HepG2 (cell line): ENCODE measurements around the gene KCNE4. TPM values are rescaled to one million over a fixed set of nuclear protein-coding genes. Genes with fewer than 3 reads are reported as not detected.

Experiments used
- ATAC-seq: fragments of 200-7000 bp; cut with Tn5 transposase; 3 replicates; pipeline ENCODE4 v1.9.1; 2020; ENCODE audit warnings: mild to moderate bottlenecking, moderate library complexity
- BruUV-seq: library from RNA; stranded (reverse); fragments of 400-500 nt; replicated peaks from 2 replicates; lab custom pipeline; 2021; lab: Mats Ljungman, UMichigan
- CTCF ChIA-PET: fragments of 300-600 bp; formaldehyde crosslinking; extraction: SDS; loops from one replicate; lab custom pipeline; 2021; ENCODE audit warnings: low total read pairs, inconsistent platforms, low intra/inter-chr PET ratio; lab: Yijun Ruan, JAX
- POLR2A ChIA-PET: fragments of 350-600 bp; sonication (Branson Sonifier 250); formaldehyde crosslinking; loops from one replicate; lab custom pipeline; 2020; ENCODE audit warnings: antibody characterized with exemption, inconsistent platforms; lab: Yijun Ruan, JAX
- DNase-seq: peaks from one replicate; pipeline ENCODE4 v3.0.0-alpha.2; 2015; ENCODE audit warnings: low spot score
- FAIRE-seq: peaks from 3 replicates; lab custom pipeline; 2011; peaks lifted over from hg19 to GRCh38; lab: Jason Lieb, UNC
- H2AFZ ChIP-seq: one replicate; pipeline ENCODE4 v1.6.1; 2011; ENCODE audit warnings: low read length, inconsistent platforms
- H3K27ac ChIP-seq: fragments of 300-600 bp; 3 replicates; pipeline ENCODE4 v1.8.0; 2011; ENCODE audit warnings: mixed run types, mild to moderate bottlenecking, mixed read lengths, low read length, inconsistent platforms; ENCODE audit not compliant: insufficient read depth; ENCODE audit errors: extremely low read length
- H3K27me3 ChIP-seq, 2 experiments: fragments of 200-600 bp in 1 of 2; 2 replicates in 1 of 2; 3 replicates in 1 of 2; pipeline versions ENCODE4 v1.6.0 to v1.8.0; 2011; ENCODE audit warnings: low read length in 2 of 2, mild to moderate bottlenecking in 2 of 2, moderate library complexity in 2 of 2, inconsistent platforms in 1 of 2; ENCODE audit not compliant: insufficient read depth in 2 of 2, control insufficient read depth in 1 of 2
- H3K36me3 ChIP-seq, 2 experiments: fragments of 200-600 bp in 1 of 2; replicated peaks in 1 of 2; 2 replicates in 1 of 2; 3 replicates in 1 of 2; pipeline versions ENCODE4 v1.5.1 to v1.8.0; 2011; ENCODE audit warnings: low read length in 2 of 2, inconsistent platforms in 1 of 2; ENCODE audit not compliant: insufficient read depth in 2 of 2, control insufficient read depth in 1 of 2
- H3K4me1 ChIP-seq: 2 replicates; pipeline ENCODE4 v1.5.1; 2012; ENCODE audit warnings: low read length, inconsistent platforms; ENCODE audit not compliant: insufficient read depth
- H3K4me2 ChIP-seq: 2 replicates; pipeline ENCODE4 v1.6.0; 2011; ENCODE audit warnings: low read depth, low read length, inconsistent platforms
- H3K4me3 ChIP-seq, 3 experiments: fragments of 200-600 bp in 1 of 3; sonication (generic), shearing (Covaris generic) in 1 of 3; replicated peaks in 1 of 3; 2 replicates each; pipeline ENCODE4 v1.5.1; 2011 to 2016; ENCODE audit warnings: low read length in 3 of 3, inconsistent platforms in 2 of 3, low read depth in 2 of 3, mild to moderate bottlenecking in 2 of 3, control low read depth in 1 of 3, mixed read lengths in 1 of 3; ENCODE audit not compliant: insufficient read depth in 1 of 3
- H3K79me2 ChIP-seq: one replicate; pipeline ENCODE4 v1.6.1; 2011; ENCODE audit warnings: low read length, inconsistent platforms; ENCODE audit not compliant: insufficient read depth
- H3K9ac ChIP-seq: 2 replicates; pipeline ENCODE4 v1.6.0; 2011; ENCODE audit warnings: mild to moderate bottlenecking, low read depth, low read length, inconsistent platforms; ENCODE audit not compliant: insufficient read depth
- H3K9me3 ChIP-seq: 2 replicates; pipeline ENCODE4 v1.5.1; 2012; ENCODE audit warnings: mild to moderate bottlenecking, low read length
- H4K20me1 ChIP-seq: 2 replicates; pipeline ENCODE4 v1.6.0; 2011; ENCODE audit warnings: inconsistent platforms, mild to moderate bottlenecking, low read length, moderate library complexity; ENCODE audit not compliant: insufficient read depth
- CCAR2 ChIP-seq: fragments of 200-400 bp; formaldehyde crosslinking; optimal IDR thresholded peaks from 2 replicates; pipeline ENCODE3; 2018; ENCODE audit warnings: low read depth, mild to moderate bottlenecking, low read length, moderate library complexity
- EEA1 ChIP-seq: sonication (generic); formaldehyde crosslinking; IDR thresholded peaks from 2 replicates; pipeline ENCODE4 v1.5.1; 2020; ENCODE audit warnings: mild to moderate bottlenecking, missing genetic modification reagents, borderline replicate concordance
- EED ChIP-seq: sonication (generic); formaldehyde crosslinking; IDR thresholded peaks from 2 replicates; pipeline ENCODE4 v1.5.0; 2020; ENCODE audit warnings: mild to moderate bottlenecking, missing genetic modification reagents
- ELK4 ChIP-seq: sonication (generic); formaldehyde crosslinking; IDR thresholded peaks from 2 replicates; pipeline ENCODE4 v1.9.0; 2021; ENCODE audit warnings: missing genetic modification reagents, borderline replicate concordance
- GLI4 ChIP-seq: sonication (generic); formaldehyde crosslinking; IDR thresholded peaks from 2 replicates; pipeline ENCODE4 v1.5.1; 2020; ENCODE audit warnings: missing genetic modification reagents, mild to moderate bottlenecking, moderate library complexity, borderline replicate concordance
- KAT2B ChIP-seq: fragments of 150-350 bp; IDR thresholded peaks from 2 replicates; pipeline ENCODE4 v1.6.1; 2014; ENCODE audit warnings: low read depth, low read length, borderline replicate concordance
- MAFG ChIP-seq: sonication (generic); formaldehyde crosslinking; IDR thresholded peaks from 2 replicates; pipeline ENCODE4 v1.5.1; 2020; ENCODE audit warnings: mild to moderate bottlenecking, missing genetic modification reagents
- MYPOP ChIP-seq: sonication (generic); formaldehyde crosslinking; IDR thresholded peaks from 2 replicates; pipeline ENCODE4 v1.8.1; 2023; ENCODE audit warnings: mild to moderate bottlenecking, moderate library complexity, missing genetic modification reagents
- RXRB ChIP-seq: IDR thresholded peaks from 2 replicates; pipeline ENCODE4 v1.6.1; 2016; ENCODE audit warnings: borderline replicate concordance, missing genetic modification reagents, missing compliant biosample characterization
- SALL1 ChIP-seq: sonication (generic); formaldehyde crosslinking; IDR thresholded peaks from 2 replicates; pipeline ENCODE4 v1.8.0; 2022; ENCODE audit warnings: mild to moderate bottlenecking, missing genetic modification reagents
- SKI ChIP-seq: fragments of 450-650 bp; IDR thresholded peaks from one replicate; pipeline ENCODE4 v1.6.1; 2018; ENCODE audit warnings: mild to moderate bottlenecking; ENCODE audit not compliant: partially characterized antibody
- ZNF20 ChIP-seq: sonication (generic); formaldehyde crosslinking; IDR thresholded peaks from 2 replicates; pipeline ENCODE4 v1.4.0; 2020; ENCODE audit warnings: mild to moderate bottlenecking, moderate library complexity, missing genetic modification reagents
- ZNF224 ChIP-seq: sonication (generic); formaldehyde crosslinking; IDR thresholded peaks from 2 replicates; pipeline ENCODE4 v1.5.0; 2020; ENCODE audit warnings: mild to moderate bottlenecking, missing genetic modification reagents
- ZNF547 ChIP-seq: sonication (generic); formaldehyde crosslinking; IDR thresholded peaks from 2 replicates; pipeline ENCODE4 v1.5.1; 2020; ENCODE audit warnings: mild to moderate bottlenecking, missing genetic modification reagents
- ZNF552 ChIP-seq: sonication (generic); formaldehyde crosslinking; IDR thresholded peaks from 2 replicates; pipeline ENCODE4 v1.9.0; 2022; ENCODE audit warnings: missing genetic modification reagents, mild to moderate bottlenecking, borderline replicate concordance
- ZNF558 ChIP-seq: sonication (generic); formaldehyde crosslinking; IDR thresholded peaks from 2 replicates; pipeline ENCODE4 v1.9.0; 2022; ENCODE audit warnings: mild to moderate bottlenecking, missing genetic modification reagents, borderline replicate concordance
- ZNF678 ChIP-seq: sonication (generic); formaldehyde crosslinking; IDR thresholded peaks from 2 replicates; pipeline ENCODE4 v1.4.0; 2020; ENCODE audit warnings: mild to moderate bottlenecking, missing genetic modification reagents
- ZNF777 ChIP-seq: sonication (generic); formaldehyde crosslinking; IDR thresholded peaks from 2 replicates; pipeline ENCODE4 v1.4.0; 2020; ENCODE audit warnings: missing genetic modification reagents
- WGBS: methylation state at CpG from one replicate; pipeline ENCODE4 v1.1.6; 2017; ENCODE audit warnings: low lambda C conversion rate; 5-methylcytosine and 5-hydroxymethylcytosine counted together
- in situ Hi-C: cut with HindIII; loops from 2 replicates; pipeline ENCODE4 v1.10.0; 2017; ENCODE audit warnings: low pct_unique_long_range_greater_than_20kb; ENCODE audit not compliant: extremely low pct_ligation_motif_present
- intact Hi-C: fragments of 100-400 bp; cut with micrococcal nuclease; formaldehyde crosslinking; loops from one replicate; pipeline ENCODE4 v1.10.0; 2022; ENCODE audit not compliant: unreplicated experiment
- polyA plus RNA-seq, 8 experiments: library from polyadenylated mRNA; depleted of rRNA in 3 of 8; stranded (reverse) in 7 of 8; unstranded in 1 of 8; fragments of >200 nt; fragmentation: Illumina TruSeq in 4 of 8; extraction: Trizol in 4 of 8; gene quantifications; 2 replicates each; pipeline versions ENCODE4 v1.2.1 to v1.2.3, GENCODE V29; 2011 to 2016; ENCODE audit warnings: low read depth in 4 of 8, missing spikeins in 1 of 8, mixed read lengths in 1 of 8; ENCODE audit not compliant: insufficient read depth in 1 of 8
- total RNA-seq, 5 experiments: library from RNA; depleted of rRNA; stranded (reverse); fragments of >200 nt; fragmentation: Illumina TruSeq; extraction: Trizol; gene quantifications; 2 replicates each; pipeline ENCODE4 v1.2.3, GENCODE V29; 2016; ENCODE audit warnings: low read depth in 1 of 5
- TF ChIP-seq, protein P1 (sequence below): IDR thresholded peaks from 2 replicates; pipeline ENCODE4 v1.6.1; 2016

KCNE4 gene
- total and polyA plus RNA-seq, 2 of the 13 experiments (the other 11 are each of a cell fraction or from before 2014, with no cell fraction given): not detected

GRCh38 chr2:223090039-223090438 lies 38.0 kb downstream of the KCNE4 start:
- ChIA-PET CTCF (no interaction called here), POLR2A (no interaction called here)
- TF ChIP-seq ZNF552 (CRISPR knock-in tag): no peak
- TF ChIP-seq RXRB (CRISPR knock-in tag): no peak
- TF ChIP-seq GLI4: no peak
- TF ChIP-seq SALL1 (CRISPR knock-in tag): no peak
- TF ChIP-seq ZNF224 (CRISPR knock-in tag): no peak
- TF ChIP-seq ELK4: no peak
- no peak for TF ChIP-seq KAT2B
- TF ChIP-seq ZNF547 (CRISPR knock-in tag): no peak
- TF ChIP-seq ZNF558 (CRISPR knock-in tag): no peak
- no peak for TF ChIP-seq CCAR2
- TF ChIP-seq EEA1 (CRISPR knock-in tag): no peak
- no peak for TF ChIP-seq ZNF20 (CRISPR knock-in tag)
- no peak for TF ChIP-seq EED (CRISPR knock-in tag)
- TF ChIP-seq, protein P1, sequence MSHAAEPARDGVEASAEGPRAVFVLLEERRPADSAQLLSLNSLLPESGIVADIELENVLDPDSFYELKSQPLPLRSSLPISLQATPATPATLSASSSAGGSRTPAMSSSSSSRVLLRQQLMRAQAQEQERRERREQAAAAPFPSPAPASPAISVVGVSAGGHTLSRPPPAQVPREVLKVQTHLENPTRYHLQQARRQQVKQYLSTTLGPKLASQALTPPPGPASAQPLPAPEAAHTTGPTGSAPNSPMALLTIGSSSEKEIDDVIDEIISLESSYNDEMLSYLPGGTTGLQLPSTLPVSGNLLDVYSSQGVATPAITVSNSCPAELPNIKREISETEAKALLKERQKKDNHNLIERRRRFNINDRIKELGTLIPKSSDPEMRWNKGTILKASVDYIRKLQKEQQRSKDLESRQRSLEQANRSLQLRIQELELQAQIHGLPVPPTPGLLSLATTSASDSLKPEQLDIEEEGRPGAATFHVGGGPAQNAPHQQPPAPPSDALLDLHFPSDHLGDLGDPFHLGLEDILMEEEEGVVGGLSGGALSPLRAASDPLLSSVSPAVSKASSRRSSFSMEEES (CRISPR knock-in tag): no peak
- no peak for TF ChIP-seq ZNF678 (CRISPR knock-in tag)
- TF ChIP-seq MAFG (CRISPR knock-in tag): no peak
- TF ChIP-seq ZNF777 (CRISPR knock-in tag): no peak
- no peak for TF ChIP-seq SKI
- TF ChIP-seq MYPOP: no peak
- Histone ChIP-seq H3K4me1 (no peaks in the 10 kb centered on the region), H4K20me1 (no peaks in the 10 kb centered on the region), H3K9ac (no peak overlapping the region), H3K4me3 (no peak overlapping the region), H3K79me2 (no peaks in the 10 kb centered on the region), H2AFZ (no peak overlapping the region), H3K9me3 (no peaks in the 10 kb centered on the region), H3K4me2 (no peak overlapping the region), H3K27ac (no peak overlapping the region), H3K27me3 (peaks cover 0 to 13% of the 10 kb centered on the region in 2 experiments; a peak in 4 of 5 replicates), H3K36me3 (no peaks in the 10 kb centered on the region)
- DNase-seq: no peak
- BruUV-seq: no TSS peak
- WGBS: 29% methylated on average over 5 of the region's 5 CpGs
- ATAC-seq: no peak
- in situ Hi-C loops: loop anchor here (25.0 kb wide), 1 partner anchor 403 kb away; no protein-coding TSS in a partner anchor
- no peak for FAIRE-seq
- intact Hi-C loops: no loop called here
